Measurements from ENCODE around the gene EFR3B.
"Not testable (repeated sequence)": the region's sequence is repeated elsewhere in the genome, so short reads cannot be mapped to it uniquely, and the experiment has no call there.

EFR3B gene

DNA sequence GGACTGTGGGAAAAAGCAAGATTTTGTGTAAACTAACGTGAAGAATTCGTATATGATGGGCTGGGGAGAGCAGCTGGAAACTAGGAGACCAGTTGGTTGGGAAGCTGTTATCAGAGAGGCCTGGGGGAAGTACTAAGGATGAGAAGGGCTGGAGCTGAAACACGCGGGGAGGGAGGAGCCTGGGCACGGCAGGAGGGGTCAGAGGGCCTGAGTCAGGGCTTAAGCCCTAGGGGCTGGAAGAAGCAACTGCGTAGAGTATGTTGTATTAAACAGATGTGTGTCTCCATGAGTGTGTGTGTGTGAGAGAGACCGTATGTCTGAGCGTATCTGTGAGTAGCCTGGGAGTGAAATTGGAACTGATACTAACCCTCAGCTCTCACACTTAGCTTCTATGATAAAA is 118.1 kb downstream of the EFR3B start:
- no peak for DNase-seq

DNA sequence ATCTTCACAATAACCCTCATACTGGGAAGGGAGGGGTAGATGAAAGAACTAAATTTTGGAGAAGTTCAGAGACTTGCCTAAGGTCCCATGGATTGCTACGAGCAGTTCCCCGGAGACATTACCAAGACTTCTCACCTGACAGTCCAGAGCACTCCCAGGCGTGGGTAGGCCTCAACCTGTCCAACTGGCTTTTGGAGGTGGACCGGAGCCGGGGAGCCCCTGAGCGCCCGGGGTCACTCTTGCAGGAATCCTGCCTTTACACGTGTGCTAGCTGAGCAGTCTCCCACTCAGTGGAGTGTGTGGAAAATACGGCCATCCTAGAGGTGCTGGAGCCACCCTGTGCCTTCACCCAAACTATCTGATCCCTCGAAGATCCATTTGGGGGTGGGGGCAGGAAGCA is 118.5 kb downstream of the EFR3B start:
- DNase-seq, result no peak

DNA sequence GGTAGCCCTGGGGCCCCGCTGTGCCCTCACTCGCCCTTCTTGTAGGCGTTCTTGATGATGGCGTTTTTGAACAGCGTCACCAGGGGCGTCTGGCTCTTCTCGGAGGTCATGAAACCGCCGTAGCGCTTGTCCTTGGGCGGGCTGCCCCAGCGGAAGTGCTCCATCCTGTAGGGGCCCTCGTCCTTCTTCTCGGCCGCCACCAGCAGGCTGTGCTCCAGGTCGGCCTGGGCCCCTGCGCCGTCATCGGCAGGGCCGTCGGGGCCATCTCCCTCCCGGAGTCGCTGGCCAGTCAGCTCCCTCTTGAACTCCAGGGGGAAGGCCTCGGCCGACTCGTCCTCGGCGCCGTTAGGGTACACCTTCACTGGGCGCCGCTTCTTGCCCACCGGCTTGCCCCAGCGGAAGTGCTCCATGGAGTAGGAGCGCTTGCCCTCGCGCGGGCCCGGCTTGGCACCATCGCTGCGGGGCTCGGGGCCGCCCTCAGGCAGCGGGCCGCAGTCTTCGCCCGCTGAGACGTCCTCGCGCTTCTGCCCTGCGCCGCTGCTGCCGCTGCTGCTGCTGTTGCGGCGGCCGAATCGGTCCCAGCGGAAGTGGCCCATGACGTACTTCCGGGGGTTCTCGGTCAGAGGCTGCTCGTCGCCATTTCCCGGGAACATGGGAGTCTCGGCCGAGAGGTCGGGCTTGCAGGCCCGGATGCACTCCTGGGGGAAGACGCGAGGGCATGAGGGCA is 119.3 kb downstream of the EFR3B start:
- peak; percentile 26 to 59 (median 54) for DNase-seq

DNA sequence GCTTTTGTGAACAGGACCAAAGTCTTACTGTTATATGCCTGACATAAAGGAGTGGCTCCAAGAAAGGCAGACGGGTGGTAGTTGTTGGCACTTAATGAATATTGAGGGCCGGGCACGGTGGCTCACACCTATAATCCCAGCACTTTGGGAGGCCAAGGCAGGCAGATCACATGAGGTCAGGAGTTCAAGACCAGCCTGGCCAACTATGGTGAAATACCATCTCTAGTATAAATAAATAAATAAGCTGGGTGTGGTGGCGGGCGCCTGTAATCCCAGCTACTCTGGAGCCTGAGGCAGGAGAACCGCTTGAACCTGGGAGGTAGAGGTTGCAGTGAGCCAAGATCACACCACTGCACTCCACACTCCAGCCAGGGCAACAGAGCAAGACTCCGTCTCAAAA is 120.2 kb downstream of the EFR3B start:
- not testable (repeated sequence) for DNase-seq

GRCh38 chr2:25164561-25164960 is 122.7 kb downstream of the EFR3B start:
- no peak for DNase-seq

DNA sequence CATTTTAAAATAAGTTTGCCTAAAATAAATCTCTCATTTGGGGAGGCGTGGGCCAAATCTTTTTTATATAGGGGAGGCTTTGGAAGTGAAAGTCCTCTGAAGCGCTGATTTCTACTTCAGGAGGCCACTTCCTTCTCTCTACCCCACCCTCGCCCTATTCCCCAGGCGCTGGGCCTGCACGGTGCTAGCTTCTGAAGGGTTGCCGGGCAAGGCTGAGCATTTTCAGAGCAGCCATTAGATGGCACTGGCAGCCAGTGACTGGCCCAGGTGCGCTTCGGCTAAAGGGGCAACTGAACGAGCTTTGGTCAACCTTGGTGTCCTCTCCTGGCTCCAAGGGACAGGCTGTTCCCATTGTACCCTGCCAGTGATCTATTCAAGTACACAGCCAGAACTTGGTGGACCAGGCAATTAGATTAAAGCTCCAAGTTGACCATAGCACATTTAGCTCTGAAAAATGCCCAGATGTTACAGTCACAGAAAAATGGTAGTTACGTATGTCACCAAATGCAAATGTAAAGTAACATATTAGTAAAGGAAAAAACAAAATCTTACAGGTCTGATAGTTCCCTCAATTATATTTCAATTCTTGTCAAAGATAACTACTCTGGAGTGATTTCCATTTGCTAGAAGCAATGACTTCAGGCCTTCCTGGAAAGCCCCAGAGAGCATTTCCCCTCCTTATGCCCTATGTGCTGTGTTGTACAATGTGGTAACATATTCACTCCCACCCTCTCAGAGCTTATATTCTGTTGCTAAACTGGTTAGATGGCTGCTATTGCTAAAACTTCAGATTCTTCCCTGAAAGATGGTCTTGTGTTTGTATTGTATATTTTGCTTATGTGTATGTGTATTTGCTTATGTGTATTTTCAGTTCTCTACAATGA is 124.4 kb downstream of the EFR3B start:
- DNase-seq, result peak in 2 of 4 experiments; percentile 12 to 24

DNA sequence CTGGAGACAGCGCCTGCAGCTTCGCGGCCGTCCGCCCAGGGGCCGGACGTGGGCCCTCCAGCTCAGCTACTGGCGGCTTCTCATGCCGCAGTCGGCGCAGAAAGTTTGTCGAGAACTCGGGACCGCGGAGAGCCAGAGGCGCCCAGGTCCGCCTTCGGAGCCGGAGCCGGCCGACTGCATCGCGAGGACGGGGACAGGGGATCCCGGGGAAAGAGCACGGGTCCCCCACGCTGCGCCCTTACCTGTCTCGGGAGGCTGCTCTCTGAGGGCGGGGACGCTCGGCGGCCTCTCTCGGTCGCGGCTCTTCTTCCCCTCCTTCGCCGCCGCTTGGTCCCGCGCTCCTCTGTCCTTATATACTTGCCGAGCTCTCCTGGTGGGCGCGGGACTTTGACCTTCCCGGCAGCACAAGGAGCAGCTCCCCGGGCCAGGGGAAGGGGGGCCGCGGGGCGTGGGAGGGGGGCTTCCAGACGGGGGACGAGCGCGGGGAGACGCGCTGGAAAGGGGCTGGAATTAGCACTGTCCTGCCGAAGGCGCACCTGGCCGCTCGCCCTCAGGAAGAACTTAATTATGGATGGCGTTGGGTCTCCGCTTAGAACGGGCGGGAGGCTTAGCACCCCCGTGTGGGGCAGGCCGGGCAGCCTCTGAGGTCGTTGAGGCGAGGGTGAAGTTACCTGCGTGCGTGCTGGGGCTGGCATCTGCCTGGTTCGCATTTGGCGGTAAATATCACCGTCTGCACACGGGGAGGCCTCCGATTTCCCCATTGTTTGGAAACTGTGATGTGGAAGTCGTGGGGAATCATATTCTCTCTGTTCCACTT is 126.6 kb downstream of the EFR3B start, which contains the start of gene POMC:
Gene POMC, minus strand, starts transcription at position 325 of the 817 bp plus-strand sequence. CDS start 3,808 bp downstream, outside the sequence.
- peak in 1 of 4 experiments; percentile 6 for DNase-seq

GRCh38 chr2:25169073-25169470 is 127.2 kb downstream of the EFR3B start:
- no peak for DNase-seq

- DNase-seq, result no peak
Measured at GRCh38 chr2:25170888-25171287, 129.0 kb downstream of the EFR3B start.

GRCh38 chr2:25173719-25174118 is 131.8 kb downstream of the EFR3B start:
- no peak for DNase-seq

- DNase-seq, result no peak
Measured at GRCh38 chr2:25174192-25174861, 132.5 kb downstream of the EFR3B start.

GRCh38 chr2:25176138-25176537 is 134.3 kb downstream of the EFR3B start:
- no peak for DNase-seq

DNA sequence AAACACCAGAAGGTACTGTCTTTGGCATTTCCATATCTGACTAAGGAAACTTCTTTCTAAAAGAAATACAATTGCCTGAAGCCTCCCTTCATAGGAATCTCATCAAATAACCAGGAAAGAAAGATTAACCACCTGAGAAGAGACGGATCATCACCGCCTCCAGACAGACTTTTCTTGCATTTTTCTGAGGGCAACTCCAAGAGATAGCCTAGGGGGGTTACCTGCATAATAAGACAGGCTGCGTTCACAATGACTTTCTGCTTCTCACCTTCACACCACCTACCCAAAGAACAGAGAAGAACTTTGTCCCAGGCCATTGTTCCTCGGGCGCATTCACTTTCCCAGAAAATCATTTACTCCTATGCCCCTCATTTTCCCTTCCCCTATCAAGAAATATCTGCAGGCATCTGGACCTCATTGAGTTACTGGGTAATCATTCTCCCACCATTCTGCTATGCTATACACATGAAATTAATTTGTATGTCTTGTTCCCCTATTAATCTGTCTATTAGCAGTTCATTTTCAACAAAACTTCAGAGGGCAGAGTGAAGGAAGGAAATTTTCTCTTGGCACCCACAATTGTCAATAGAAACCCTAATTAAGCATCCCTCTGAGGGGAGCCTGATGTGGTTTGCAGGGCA is 134.8 kb downstream of the EFR3B start:
- DNase-seq, result no peak

- DNase-seq, result no peak
Measured at GRCh38 chr2:25177211-25177611, 135.3 kb downstream of the EFR3B start.

DNA sequence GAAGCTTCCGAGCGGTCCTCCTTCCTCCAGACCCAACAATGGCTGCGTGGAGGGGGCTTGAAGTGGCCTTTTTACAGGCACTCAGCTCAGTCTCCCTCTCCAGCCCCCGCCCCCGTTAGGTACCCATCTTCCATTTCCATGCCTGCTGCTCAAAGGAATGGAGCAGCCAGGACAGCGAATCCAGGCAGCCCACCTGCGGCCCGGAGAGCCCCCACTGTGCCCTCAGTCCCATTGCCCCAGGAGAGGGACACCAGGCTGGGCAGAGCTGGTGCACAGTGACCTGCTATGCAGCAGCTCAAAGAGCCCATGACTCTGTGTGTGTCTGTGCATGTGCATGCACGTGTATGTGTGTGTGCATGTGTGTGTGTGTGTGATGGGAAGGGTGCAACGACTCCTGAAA is 137.1 kb downstream of the EFR3B start:
- DNase-seq, result no peak

DNA sequence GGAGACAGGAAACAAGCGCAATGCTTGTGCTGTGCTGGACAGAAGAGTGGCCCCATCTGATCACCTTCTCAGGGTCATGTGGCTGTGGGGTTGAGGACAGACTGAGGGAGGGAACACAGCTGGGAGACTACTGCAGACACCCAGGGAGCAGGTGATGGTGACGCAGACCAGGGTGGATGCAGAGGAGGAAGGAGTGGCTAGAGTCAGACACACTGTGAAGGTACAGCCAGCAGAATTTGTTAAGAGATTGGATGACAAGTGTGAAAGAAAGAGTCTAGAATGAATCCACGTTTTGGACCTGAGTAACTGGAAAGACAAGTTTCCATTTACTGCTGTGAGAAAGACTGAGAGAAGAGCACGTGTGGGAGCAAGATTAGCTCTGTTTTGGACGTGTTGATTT is 142.4 kb downstream of the EFR3B start:
- DNase-seq, result no peak

- DNase-seq, result no peak
Measured at GRCh38 chr2:25187729-25188350, 146.0 kb downstream of the EFR3B start.

DNA sequence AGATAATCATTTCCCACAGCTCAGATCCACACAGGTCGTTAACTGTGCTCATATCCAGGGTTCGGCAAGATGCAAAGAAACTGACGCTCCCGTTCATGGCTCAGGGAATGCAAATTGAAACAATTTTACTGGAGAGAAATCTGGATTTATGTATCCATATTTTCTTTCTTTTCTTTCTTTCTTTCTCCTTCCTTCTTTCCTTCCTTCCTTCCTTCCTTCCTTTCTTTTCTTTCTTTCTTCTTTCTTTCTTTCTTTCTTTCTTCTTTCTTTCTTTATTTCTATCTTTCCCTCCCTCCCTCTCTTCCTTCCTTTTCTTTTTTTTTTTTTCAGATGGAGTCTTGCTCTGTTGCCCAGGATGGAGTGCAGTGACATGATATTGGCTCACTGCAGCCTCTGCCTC is 146.5 kb downstream of the EFR3B start:
- no peak for DNase-seq

GRCh38 chr2:25190536-25190935 is 148.7 kb downstream of the EFR3B start:
- DNase-seq, result no peak

DNA sequence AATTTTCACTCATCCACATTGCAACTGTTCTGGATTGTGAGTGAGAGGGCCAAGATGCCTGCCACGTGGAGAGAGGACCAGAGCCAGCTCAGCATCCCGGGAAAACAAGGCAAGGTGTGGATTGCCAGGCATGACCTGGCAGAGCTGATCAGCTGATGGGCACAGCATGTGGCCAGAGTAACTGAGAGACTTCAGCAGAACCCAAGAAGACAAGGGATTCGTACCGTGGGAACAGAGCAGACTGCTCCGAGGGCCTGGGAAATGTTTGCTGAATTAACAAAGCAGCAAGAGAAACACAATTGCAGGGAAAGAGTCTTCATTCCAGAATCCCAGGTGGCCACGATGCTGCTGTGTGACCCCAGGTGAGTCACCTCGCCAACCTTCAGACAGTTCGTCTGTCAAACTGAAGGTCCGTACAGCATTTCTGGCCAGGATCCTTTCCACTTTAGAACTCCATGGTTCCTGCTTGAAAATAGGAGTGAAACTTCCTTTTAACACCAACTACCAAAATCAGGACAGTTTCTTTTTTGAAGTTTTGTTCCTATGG is 152.8 kb downstream of the EFR3B start:
- no peak for DNase-seq

Measured in activated CD4-positive, CD25-positive, alpha-beta regulatory T cell (primary cell).